ENCODE measurements around the gene CYBB. TPM values are rescaled to one million over a fixed set of nuclear protein-coding genes. Genes with fewer than 3 reads are reported as not detected.

The CYBB gene
- total and polyA plus RNA-seq, 2 of the 4 experiments (the other 2 are of a cell fraction): not detected

DNA sequence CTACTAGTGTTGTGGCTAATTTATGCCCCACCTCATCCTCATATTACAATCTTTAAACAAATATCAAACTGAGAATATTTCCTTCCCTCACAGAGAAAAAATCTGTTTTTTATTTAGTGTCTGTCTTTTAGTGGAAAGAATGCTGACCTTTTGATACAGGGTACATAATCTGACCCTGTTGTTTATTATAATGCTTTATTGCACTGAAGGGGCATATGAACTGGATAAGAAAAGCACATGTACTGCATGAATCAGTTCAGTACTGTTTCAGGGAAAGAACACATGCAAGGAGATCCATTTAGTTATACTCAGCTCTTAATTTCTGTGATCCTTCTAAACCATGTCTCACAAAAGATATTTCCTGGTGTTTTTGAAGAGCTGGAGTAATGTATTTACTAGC, 83.0 kb downstream of the CYBB start:
- Histone ChIP-seq H4K20me1 (ENCODE audit: insufficient read depth, low read length) (no peaks in the 10 kb centered on the region), H3K56ac (ENCODE audit: extremely low read depth, insufficient read depth, low read length) (no peak overlapping the region), H3K9me3 (ENCODE audit: control insufficient read depth, insufficient read depth, low read length) (no peaks in the 10 kb centered on the region), H3K4ac (ENCODE audit: low read depth, low read length) (no peak overlapping the region), H2AK5ac (ENCODE audit: low read depth, low read length) (no peak overlapping the region), H3K4me2 (ENCODE audit: low read depth, low read length) (no peak overlapping the region), H4K8ac (ENCODE audit: low read depth in 2 of 2, low read length in 2 of 2) (no peak overlapping the region), H2BK5ac (ENCODE audit: low read depth, low read length, poor library complexity, severe bottlenecking) (no peak overlapping the region), H3K36me3 (ENCODE audit: control insufficient read depth, insufficient read depth, low read length) (no peaks in the 10 kb centered on the region), H3K9ac (ENCODE audit: low read depth, low read length) (no peak overlapping the region), H3K9me1 (ENCODE audit: insufficient read depth, low read length) (no peaks in the 10 kb centered on the region), H3K14ac (replicated peaks; ENCODE audit: low read depth, low read length) (no peak overlapping the region), H3K4me3 (ENCODE audit: insufficient read depth, low read depth, low read length) (no peak overlapping the region), H3K18ac (ENCODE audit: low read depth, low read length) (no peak overlapping the region), H4K91ac (ENCODE audit: insufficient read depth, low read depth, low read length) (no peak overlapping the region), H2BK15ac (ENCODE audit: low read depth, low read length) (no peak overlapping the region), H2BK20ac (ENCODE audit: low read depth, low read length) (no peak overlapping the region), H3K27ac (ENCODE audit: insufficient read depth, low read length) (no peak overlapping the region), H3K4me1 (ENCODE audit: control insufficient read depth, insufficient read depth, low read length) (peaks cover 2% of the 10 kb centered on the region; the same call in 1 of the 2 replicates), H2AFZ (replicated peaks; ENCODE audit: low read length, poor library complexity) (no peak overlapping the region), H4K5ac (ENCODE audit: low read depth, low read length) (no peak overlapping the region), H3K23ac (ENCODE audit: low read depth, low read length) (no peak overlapping the region), H2BK120ac (ENCODE audit: low read depth, low read length) (no peak overlapping the region), H3K79me1 (ENCODE audit: low read depth in 1 of 2, low read length in 2 of 2) (no peaks in the 10 kb centered on the region), H3K27me3 (ENCODE audit: control insufficient read depth, insufficient read depth, low read length) (no peaks in the 10 kb centered on the region), H2AK9ac (replicated peaks; ENCODE audit: low read depth, low read length, poor library complexity) (no peak overlapping the region)
- DNase-seq (no peak), ATAC-seq (ENCODE audit: low read depth) (no peak)
- dilution Hi-C loops (cut with HindIII; ENCODE audit: low sequenced_read_pairs, unreplicated experiment) (no loop called here), in situ Hi-C loops (cut with MboI; ENCODE audit: low sequenced_read_pairs) (no loop called here), intact Hi-C loops (cut with micrococcal nuclease) (no loop called here)
- ChIA-PET CTCF (no interaction called here), POLR2A (ENCODE audit: unreplicated experiment) (no interaction called here)
- BruUV-seq (replicated peaks): no TSS peak
- no peak for TF ChIP-seq RAD21 (IDR thresholded peaks at IDR 0.05; ENCODE audit: low read length)
- TF ChIP-seq SMC3 (IDR thresholded peaks at IDR 0.05; ENCODE audit: low read depth, low read length): no peak
- no peak for TF ChIP-seq NFE2L2 (IDR thresholded peaks at IDR 0.05; ENCODE audit: low read depth, low read length)
- no peak for TF ChIP-seq MAFK (IDR thresholded peaks at IDR 0.05; ENCODE audit: low read depth, low read length)
- TF ChIP-seq, protein P1, sequence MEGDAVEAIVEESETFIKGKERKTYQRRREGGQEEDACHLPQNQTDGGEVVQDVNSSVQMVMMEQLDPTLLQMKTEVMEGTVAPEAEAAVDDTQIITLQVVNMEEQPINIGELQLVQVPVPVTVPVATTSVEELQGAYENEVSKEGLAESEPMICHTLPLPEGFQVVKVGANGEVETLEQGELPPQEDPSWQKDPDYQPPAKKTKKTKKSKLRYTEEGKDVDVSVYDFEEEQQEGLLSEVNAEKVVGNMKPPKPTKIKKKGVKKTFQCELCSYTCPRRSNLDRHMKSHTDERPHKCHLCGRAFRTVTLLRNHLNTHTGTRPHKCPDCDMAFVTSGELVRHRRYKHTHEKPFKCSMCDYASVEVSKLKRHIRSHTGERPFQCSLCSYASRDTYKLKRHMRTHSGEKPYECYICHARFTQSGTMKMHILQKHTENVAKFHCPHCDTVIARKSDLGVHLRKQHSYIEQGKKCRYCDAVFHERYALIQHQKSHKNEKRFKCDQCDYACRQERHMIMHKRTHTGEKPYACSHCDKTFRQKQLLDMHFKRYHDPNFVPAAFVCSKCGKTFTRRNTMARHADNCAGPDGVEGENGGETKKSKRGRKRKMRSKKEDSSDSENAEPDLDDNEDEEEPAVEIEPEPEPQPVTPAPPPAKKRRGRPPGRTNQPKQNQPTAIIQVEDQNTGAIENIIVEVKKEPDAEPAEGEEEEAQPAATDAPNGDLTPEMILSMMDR (conservative IDR thresholded peaks at IDR 0.05; ENCODE audit: low read depth, low read length): no peak
- no peak for TF ChIP-seq BHLHE40 (IDR thresholded peaks at IDR 0.05; ENCODE audit: low read depth, low read length)
- TF ChIP-seq RFX5 (IDR thresholded peaks at IDR 0.05; ENCODE audit: low read depth, low read length): no peak
- no peak for TF ChIP-seq POLR2A (IDR thresholded peaks at IDR 0.05; ENCODE audit: low read depth, low read length)
- no peak for TF ChIP-seq FOS (IDR thresholded peaks at IDR 0.05; ENCODE audit: low read depth, low read length)
- TF ChIP-seq, protein P2, sequence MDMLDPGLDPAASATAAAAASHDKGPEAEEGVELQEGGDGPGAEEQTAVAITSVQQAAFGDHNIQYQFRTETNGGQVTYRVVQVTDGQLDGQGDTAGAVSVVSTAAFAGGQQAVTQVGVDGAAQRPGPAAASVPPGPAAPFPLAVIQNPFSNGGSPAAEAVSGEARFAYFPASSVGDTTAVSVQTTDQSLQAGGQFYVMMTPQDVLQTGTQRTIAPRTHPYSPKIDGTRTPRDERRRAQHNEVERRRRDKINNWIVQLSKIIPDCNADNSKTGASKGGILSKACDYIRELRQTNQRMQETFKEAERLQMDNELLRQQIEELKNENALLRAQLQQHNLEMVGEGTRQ (IDR thresholded peaks at IDR 0.05; ENCODE audit: low read depth, low read length): no peak
- TF ChIP-seq CEBPB (IDR thresholded peaks at IDR 0.05; ENCODE audit: low read depth, low read length): no peak
- TF ChIP-seq, protein P3, sequence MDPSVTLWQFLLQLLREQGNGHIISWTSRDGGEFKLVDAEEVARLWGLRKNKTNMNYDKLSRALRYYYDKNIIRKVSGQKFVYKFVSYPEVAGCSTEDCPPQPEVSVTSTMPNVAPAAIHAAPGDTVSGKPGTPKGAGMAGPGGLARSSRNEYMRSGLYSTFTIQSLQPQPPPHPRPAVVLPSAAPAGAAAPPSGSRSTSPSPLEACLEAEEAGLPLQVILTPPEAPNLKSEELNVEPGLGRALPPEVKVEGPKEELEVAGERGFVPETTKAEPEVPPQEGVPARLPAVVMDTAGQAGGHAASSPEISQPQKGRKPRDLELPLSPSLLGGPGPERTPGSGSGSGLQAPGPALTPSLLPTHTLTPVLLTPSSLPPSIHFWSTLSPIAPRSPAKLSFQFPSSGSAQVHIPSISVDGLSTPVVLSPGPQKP (IDR thresholded peaks at IDR 0.05; ENCODE audit: borderline replicate concordance, low read depth, low read length): no peak
- no peak for TF ChIP-seq CHD1 (IDR thresholded peaks at IDR 0.05; ENCODE audit: low read depth, low read length)
- no peak for TF ChIP-seq RCOR1 (IDR thresholded peaks at IDR 0.05; ENCODE audit: insufficient replicate concordance, low read length)
- no peak for TF ChIP-seq MXI1 (IDR thresholded peaks at IDR 0.05; ENCODE audit: borderline replicate concordance, low read depth, low read length)

All from IMR-90 (cell line).